ACC112 (cell line): ENCODE results near the gene ZCCHC7.

Experiments
- H2AFZ ChIP-seq: fragments of 200-600 bp; sonication (generic); one replicate; pipeline ENCODE4 v1.6.0; 2017; ENCODE audit warnings: antibody characterized with exemption, low read length; ENCODE audit not compliant: unreplicated experiment
- H3K27ac ChIP-seq: fragments of 200-600 bp; sonication (generic); 2 replicates; pipeline ENCODE4 v1.5.1; 2014; ENCODE audit warnings: low read depth, mild to moderate bottlenecking, antibody characterized with exemption, low read length, moderate library complexity
- H3K27me3 ChIP-seq: fragments of 200-600 bp; sonication (generic); 2 replicates; pipeline ENCODE4 v1.6.1; 2014; ENCODE audit warnings: mild to moderate bottlenecking, antibody characterized with exemption, low read length, moderate library complexity, mixed read lengths; ENCODE audit not compliant: insufficient read depth
- H3K36me3 ChIP-seq: fragments of 200-600 bp; sonication (generic); 2 replicates; pipeline ENCODE4 v1.6.1; 2016; ENCODE audit warnings: mild to moderate bottlenecking, antibody characterized with exemption, low read length, moderate library complexity, mixed read lengths; ENCODE audit not compliant: insufficient read depth
- H3K4me1 ChIP-seq: fragments of 200-600 bp; sonication (generic); one replicate; pipeline ENCODE4 v1.6.1; 2016; ENCODE audit warnings: low read length, mixed read lengths; ENCODE audit not compliant: insufficient read depth, unreplicated experiment, control insufficient read depth
- H3K4me3 ChIP-seq: fragments of 200-600 bp; sonication (generic); 2 replicates; pipeline ENCODE4 v1.5.1; 2014; ENCODE audit warnings: mild to moderate bottlenecking, low read depth, low read length
- H3K79me2 ChIP-seq: fragments of 200-600 bp; sonication (generic); one replicate; pipeline ENCODE4 v1.6.0; 2016; ENCODE audit warnings: low read length; ENCODE audit not compliant: control insufficient read depth, unreplicated experiment, insufficient read depth

ZCCHC7 gene

DNA sequence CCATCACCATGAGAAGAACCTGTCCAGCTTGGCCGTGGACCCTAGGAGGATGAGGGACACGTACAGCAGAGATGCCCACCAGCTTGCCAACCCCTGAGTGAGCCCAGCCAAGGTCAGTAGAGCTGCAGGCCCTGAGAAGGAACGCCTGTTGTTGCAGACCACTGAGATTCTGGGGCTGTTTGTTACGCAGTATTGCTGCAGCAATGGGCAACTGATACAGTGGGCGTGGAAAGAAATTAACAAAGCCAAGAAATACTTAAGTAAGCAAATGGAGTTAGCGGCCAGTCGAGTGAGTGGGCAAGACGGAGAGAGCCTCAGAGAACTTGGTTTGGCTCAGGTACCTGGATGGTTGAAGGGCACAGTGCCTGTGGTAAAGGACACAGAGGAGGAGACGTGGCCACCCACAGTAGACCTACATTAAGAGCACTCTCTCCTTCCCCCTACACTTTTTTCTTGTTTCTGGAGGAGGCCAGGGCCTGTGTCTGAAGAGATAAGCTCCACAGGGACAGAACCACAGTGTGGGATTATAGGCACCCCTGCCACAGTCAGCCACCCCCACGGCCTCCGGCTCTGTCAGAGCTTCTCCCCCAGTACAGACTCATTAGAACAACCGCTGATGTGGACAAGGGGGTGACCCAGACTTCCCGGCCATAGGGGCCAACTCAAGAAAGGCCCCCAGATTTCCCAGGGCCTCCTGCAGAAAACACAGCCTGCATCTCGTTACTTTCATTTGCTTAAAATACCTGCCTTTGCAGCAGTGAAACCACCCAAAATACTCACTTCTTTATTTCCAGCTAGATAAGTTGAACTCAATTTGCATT, 262.0 kb downstream of the ZCCHC7 start:
- H2AFZ ChIP-seq: no peak overlapping the region
- H3K27ac ChIP-seq: no peak overlapping the region
- no peaks in the 10 kb centered on the region for H3K79me2 ChIP-seq
- no peak overlapping the region for H3K4me3 ChIP-seq
- H3K4me1 ChIP-seq: no peaks in the 10 kb centered on the region
- H3K27me3 ChIP-seq: peaks cover 12% of the 10 kb centered on the region; the same call in 1 of the 2 replicates
- no peaks in the 10 kb centered on the region for H3K36me3 ChIP-seq

DNA sequence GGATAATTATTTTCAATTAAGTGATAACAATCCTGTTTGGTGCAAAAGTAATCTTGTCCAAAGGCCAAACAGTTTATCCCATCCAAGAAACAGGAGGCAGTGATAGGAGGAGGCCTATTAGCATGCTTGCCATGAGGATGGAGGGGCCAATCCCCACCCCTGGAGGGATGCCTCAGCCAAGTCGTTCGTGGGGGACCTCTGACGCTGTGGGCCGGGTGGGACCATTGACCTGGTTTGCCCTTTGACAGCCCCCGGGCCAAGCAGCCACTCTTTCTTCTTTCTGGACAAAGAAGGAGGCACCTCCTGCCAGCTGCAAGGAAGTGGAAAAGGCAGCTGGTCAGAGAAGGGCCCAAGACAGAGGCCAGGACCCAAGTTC, 262.6 kb downstream of the ZCCHC7 start:
- Histone ChIP-seq H2AFZ (no peak overlapping the region), H3K27ac (no peak overlapping the region), H3K36me3 (no peaks in the 10 kb centered on the region), H3K4me3 (no peak overlapping the region), H3K4me1 (no peaks in the 10 kb centered on the region), H3K27me3 (peaks cover 12% of the 10 kb centered on the region; the same call in 1 of the 2 replicates), H3K79me2 (no peaks in the 10 kb centered on the region)

DNA sequence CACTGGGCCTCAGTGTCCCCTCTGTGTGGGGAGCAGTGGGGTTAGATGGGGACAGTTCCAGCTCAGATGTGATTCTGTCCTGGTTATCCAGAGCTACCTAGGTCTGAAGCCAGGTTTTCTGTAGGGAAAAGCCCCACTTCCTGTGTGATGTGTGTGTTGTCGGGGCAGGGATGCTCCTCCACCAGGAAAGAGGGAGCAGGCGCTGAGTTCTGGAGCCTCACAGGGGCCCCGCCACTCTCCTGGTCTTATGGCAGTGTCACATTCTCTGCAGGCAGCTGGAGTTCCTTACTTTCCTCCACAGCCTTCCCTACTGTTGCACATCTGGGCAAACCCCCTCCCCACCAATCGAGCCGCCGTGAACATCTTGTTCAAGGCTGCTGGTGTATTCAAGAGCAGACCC, 263.0 kb downstream of the ZCCHC7 start:
- H3K4me3 ChIP-seq: no peak overlapping the region
- H3K79me2 ChIP-seq: no peaks in the 10 kb centered on the region
- peaks cover 8% of the 10 kb centered on the region; the same call in 1 of the 2 replicates for H3K27me3 ChIP-seq
- no peaks in the 10 kb centered on the region for H3K4me1 ChIP-seq
- no peak overlapping the region for H3K27ac ChIP-seq
- no peak overlapping the region for H2AFZ ChIP-seq
- H3K36me3 ChIP-seq: no peaks in the 10 kb centered on the region

DNA sequence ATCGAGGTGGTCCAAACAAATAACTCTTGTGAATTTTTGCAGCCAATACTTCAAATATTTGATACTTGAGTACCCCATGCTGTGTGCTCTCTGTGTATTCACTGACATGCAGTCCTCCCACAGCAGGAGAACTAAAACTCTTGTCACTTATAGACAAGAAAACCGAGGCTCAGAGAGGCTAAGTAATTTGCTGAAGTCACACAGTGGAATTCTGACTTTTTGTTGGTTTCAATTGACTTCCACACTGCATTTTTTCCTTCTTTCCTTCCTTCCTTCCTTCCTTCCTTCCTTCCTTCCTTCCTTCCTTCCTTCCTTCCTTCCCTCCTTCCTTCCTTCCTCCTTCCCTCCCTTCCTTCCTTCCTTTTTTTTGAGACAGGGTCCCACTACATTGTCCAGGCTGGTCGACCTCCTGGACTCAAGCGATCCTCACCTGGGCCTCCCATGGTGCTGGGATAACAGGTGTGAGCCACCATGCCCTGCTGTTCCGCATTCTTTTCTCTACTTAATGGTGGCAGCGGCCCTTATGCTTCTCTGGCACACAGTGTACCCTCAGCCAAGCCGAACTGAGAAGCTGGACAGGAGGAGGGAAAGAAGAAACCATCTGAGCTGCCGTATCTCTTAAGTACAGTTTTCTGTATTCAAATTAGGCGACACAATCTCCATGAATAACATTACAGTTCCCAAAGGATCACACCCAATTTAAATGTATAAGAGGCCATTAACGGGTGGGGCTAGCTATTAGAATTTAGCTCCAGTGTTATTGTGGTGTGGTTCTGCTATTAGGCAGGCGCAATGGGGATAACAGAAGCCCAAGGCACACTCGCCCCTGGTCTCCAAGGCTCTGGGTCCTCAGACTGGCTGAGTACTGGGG, 263.7 kb downstream of the ZCCHC7 start:
- H3K4me1 ChIP-seq: no peaks in the 10 kb centered on the region
- no peak overlapping the region for H3K27ac ChIP-seq
- H3K27me3 ChIP-seq: 0 out of 2 replicates have a peak, but pooled peaks cover 4% of the 10 kb centered on the region
- H3K79me2 ChIP-seq: no peaks in the 10 kb centered on the region
- H3K36me3 ChIP-seq: no peaks in the 10 kb centered on the region
- no peak overlapping the region for H2AFZ ChIP-seq
- no peak overlapping the region for H3K4me3 ChIP-seq

DNA sequence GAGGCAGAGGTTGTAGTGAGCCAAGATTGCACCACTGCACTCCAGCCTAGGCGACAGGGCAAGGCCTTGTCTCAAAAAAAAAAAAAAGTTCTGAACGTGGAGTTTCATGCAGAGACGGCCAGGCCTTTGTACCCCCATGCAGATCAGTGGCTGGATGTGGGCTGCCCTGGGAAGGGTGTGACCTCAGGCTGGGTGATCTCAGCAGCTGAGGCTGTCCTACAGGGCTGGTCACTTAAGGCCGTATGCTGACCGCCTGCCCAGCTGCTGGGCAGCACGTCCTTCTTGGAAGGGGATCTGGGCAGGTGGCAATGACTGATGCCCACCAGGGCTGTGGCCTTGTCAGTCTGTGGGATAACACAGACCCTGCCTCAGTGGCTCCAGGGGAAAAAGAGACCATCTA, 264.9 kb downstream of the ZCCHC7 start:
- Histone ChIP-seq H3K27me3 (0 out of 2 replicates have a peak, but pooled peaks cover 4% of the 10 kb centered on the region), H3K36me3 (no peaks in the 10 kb centered on the region), H3K4me3 (no peak overlapping the region), H2AFZ (no peak overlapping the region), H3K79me2 (no peaks in the 10 kb centered on the region), H3K4me1 (no peaks in the 10 kb centered on the region), H3K27ac (no peak overlapping the region)

DNA sequence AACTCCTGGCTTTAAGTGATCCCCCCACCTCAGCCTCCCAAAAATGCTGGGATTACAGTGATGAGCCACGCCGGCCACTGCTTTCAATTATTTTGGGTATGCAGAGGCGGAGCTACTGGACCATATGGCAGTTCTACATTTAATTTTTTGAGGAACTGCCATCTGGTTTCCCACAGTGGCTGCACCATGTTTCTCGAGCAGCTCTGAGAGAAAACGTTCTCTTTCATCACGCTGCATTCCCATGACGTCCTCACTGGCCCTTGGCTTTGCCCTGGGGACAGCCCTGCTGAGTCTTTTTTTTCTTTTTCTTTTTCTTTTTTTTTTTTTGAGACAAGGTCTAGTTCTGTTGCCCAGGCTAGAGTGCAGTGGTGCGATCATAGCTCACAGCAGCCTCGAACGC, 266.6 kb downstream of the ZCCHC7 start:
- no peaks in the 10 kb centered on the region for H3K27me3 ChIP-seq
- no peaks in the 10 kb centered on the region for H3K4me1 ChIP-seq
- no peak overlapping the region for H3K4me3 ChIP-seq
- no peak overlapping the region for H2AFZ ChIP-seq
- no peak overlapping the region for H3K27ac ChIP-seq
- no peaks in the 10 kb centered on the region for H3K79me2 ChIP-seq
- no peaks in the 10 kb centered on the region for H3K36me3 ChIP-seq

DNA sequence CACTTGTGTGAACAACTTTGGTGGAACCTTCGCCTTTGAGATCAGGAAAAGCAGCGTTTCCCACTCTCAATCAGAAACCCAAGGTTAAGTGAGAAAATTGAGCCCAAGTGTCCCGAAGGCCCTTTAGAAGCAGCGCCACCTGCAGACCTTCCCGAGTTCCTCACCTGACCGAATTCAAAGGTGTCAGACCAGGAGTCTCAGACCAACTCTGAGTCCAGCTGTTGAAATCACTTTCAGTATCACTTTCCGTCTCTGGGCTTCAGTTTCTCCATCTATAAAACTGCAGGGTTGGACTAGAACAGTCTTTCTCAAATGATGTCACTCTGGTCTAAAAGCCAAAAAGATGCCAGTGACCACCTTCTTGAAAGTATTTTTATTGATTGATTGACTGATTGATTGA, 270.4 kb downstream of the ZCCHC7 start:
- H3K4me3 ChIP-seq: no peak overlapping the region
- H3K4me1 ChIP-seq: no peaks in the 10 kb centered on the region
- H3K36me3 ChIP-seq: no peaks in the 10 kb centered on the region
- no peak overlapping the region for H3K27ac ChIP-seq
- 0 out of 2 replicates have a peak, but pooled peaks cover 5% of the 10 kb centered on the region for H3K27me3 ChIP-seq
- no peak overlapping the region for H2AFZ ChIP-seq
- H3K79me2 ChIP-seq: no peaks in the 10 kb centered on the region

DNA sequence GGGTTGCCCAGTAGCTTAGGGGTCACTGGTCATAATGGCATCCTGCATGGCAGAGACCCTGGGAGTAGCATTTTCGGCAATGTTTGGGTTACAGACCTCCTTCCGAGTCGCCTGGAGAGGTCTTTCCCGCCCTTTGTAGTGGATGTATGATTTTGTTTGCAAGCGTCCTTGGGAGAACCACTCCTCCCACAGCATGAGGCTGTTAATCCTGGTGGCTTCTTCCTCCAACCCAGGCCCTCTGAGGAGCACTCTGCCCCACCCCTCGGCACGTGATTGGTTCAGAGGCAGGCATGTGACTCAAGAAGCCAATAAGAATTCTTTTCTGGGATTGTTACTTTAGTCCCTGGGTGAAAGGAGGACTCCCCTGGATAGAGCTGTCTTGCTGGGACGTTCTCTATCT, 271.9 kb downstream of the ZCCHC7 start:
- Histone ChIP-seq H3K27ac (no peak overlapping the region), H2AFZ (no peak overlapping the region), H3K36me3 (no peaks in the 10 kb centered on the region), H3K79me2 (no peaks in the 10 kb centered on the region), H3K4me1 (no peaks in the 10 kb centered on the region), H3K4me3 (no peak overlapping the region), H3K27me3 (0 out of 2 replicates have a peak, but pooled peaks cover 5% of the 10 kb centered on the region)

DNA sequence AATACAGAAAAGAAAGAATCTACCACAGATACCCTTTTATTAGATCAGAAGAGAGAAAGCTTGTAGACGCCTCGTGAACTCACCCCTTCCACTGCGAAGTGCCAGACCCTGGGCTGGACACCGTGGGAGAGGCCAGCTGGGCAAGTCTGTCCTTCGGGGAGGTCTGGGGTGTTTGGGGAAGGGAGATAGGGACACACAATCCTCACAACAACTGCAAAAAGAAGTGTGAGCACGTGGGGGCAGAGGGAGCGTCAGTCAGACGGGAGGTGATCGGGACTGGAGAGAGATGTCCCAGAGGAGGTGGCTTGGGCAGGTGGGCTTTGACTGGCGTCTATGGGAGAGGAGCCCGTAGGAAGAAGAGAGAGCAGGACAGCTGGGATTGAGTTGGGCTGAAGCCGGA, 274.9 kb downstream of the ZCCHC7 start:
- Histone ChIP-seq H3K27ac (no peak overlapping the region), H2AFZ (no peak overlapping the region), H3K36me3 (no peaks in the 10 kb centered on the region), H3K79me2 (no peaks in the 10 kb centered on the region), H3K4me3 (no peak overlapping the region), H3K4me1 (no peaks in the 10 kb centered on the region), H3K27me3 (0 out of 2 replicates have a peak, but pooled peaks cover 5% of the 10 kb centered on the region)

DNA sequence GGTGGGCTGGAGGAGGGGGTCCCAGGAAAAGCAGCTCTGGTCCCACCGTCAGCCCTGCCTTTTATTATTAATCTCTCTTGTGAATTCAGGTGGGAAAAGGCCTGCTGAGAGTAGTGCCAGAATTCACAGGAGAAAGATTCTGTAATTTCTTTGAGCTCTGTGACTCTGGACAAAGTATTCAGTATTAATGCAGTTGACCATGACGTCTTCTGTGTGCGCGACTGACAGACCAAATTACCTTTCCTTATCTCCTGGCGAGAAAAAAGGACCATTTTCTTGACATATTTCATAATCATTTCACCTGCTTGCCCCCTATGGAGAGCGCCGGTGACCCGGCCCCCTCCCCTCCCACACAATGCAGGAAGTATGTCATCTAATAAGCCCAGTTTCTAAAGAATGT, 275.3 kb downstream of the ZCCHC7 start:
- no peak overlapping the region for H3K4me3 ChIP-seq
- H2AFZ ChIP-seq: no peak overlapping the region
- H3K4me1 ChIP-seq: no peaks in the 10 kb centered on the region
- no peaks in the 10 kb centered on the region for H3K36me3 ChIP-seq
- H3K27ac ChIP-seq: no peak overlapping the region
- H3K27me3 ChIP-seq: 0 out of 2 replicates have a peak, but pooled peaks cover 5% of the 10 kb centered on the region
- no peaks in the 10 kb centered on the region for H3K79me2 ChIP-seq
